OCI-LY7 (cell line): ENCODE measurements around the gene WDR74. TPM values are rescaled to one million over a fixed set of nuclear protein-coding genes. Genes with fewer than 3 reads are reported as not detected.

Source experiments
- BruUV-seq: library from RNA; stranded (reverse); fragments of 400-500 nt; replicated peaks from 2 replicates; lab custom pipeline; 2021; lab: Mats Ljungman, UMichigan
- CTCF ChIA-PET: fragments of 300-600 bp; sonication (Branson Sonifier 250); formaldehyde crosslinking; loops from one replicate; lab custom pipeline; 2022; ENCODE audit warnings: antibody characterized with exemption; ENCODE audit not compliant: unreplicated experiment; lab: Charles Lee
- POLR2A ChIA-PET: fragments of 300-600 bp; sonication (Branson Sonifier 250); formaldehyde crosslinking; loops from one replicate; lab custom pipeline; 2022; ENCODE audit warnings: antibody characterized with exemption; lab: Charles Lee
- DNase-seq: peaks from one replicate; pipeline ENCODE4 v3.0.0-alpha.2; 2015; ENCODE audit warnings: low spot score
- H2AFZ ChIP-seq: fragments of 200-600 bp; sonication (generic), shearing (Covaris generic); 2 replicates; pipeline ENCODE4 v1.6.1; 2014; ENCODE audit warnings: mild to moderate bottlenecking, antibody characterized with exemption, low read length, moderate library complexity
- H3K27ac ChIP-seq: fragments of 200-600 bp; sonication (generic); 2 replicates; pipeline ENCODE4 v1.5.1; 2014; ENCODE audit warnings: mixed run types, low read depth, mild to moderate bottlenecking, moderate library complexity, low read length, inconsistent platforms; ENCODE audit not compliant: poor library complexity, severe bottlenecking
- H3K36me3 ChIP-seq: fragments of 200-600 bp; sonication (generic); 2 replicates; pipeline ENCODE4 v1.6.1; 2014; ENCODE audit warnings: mild to moderate bottlenecking, antibody characterized with exemption, low read length, moderate library complexity, mixed read lengths; ENCODE audit not compliant: insufficient read depth
- H3K4me1 ChIP-seq: fragments of 200-600 bp; sonication (generic); 2 replicates; pipeline ENCODE4 v1.5.1; 2014; ENCODE audit warnings: mild to moderate bottlenecking, low read length; ENCODE audit not compliant: insufficient read depth, poor library complexity, severe bottlenecking
- H3K4me2 ChIP-seq: fragments of 200-600 bp; sonication (generic); 2 replicates; pipeline ENCODE4 v1.6.1; 2014; ENCODE audit warnings: mild to moderate bottlenecking, low read length
- H3K4me3 ChIP-seq: fragments of 200-600 bp; sonication (generic); 2 replicates; pipeline ENCODE4 v1.5.1; 2014; ENCODE audit warnings: mild to moderate bottlenecking, low read depth, low read length; ENCODE audit not compliant: poor library complexity, severe bottlenecking
- H3K79me2 ChIP-seq: fragments of 200-600 bp; sonication (generic); 2 replicates; pipeline ENCODE4 v1.6.1; 2016; ENCODE audit warnings: low read depth, mild to moderate bottlenecking, low read length, moderate library complexity, mixed read lengths; ENCODE audit not compliant: insufficient read depth
- H3K9me2 ChIP-seq: fragments of 200-600 bp; sonication (generic); 2 replicates; pipeline ENCODE4 v1.6.1; 2016; ENCODE audit warnings: mild to moderate bottlenecking, low read length, mixed read lengths; ENCODE audit not compliant: insufficient read depth
- H3K9me3 ChIP-seq: fragments of 200-600 bp; sonication (generic); 2 replicates; pipeline ENCODE4 v1.6.1; 2014; ENCODE audit warnings: mild to moderate bottlenecking, mixed run types, low read length, mixed read lengths
- H4K20me1 ChIP-seq: fragments of 200-600 bp; sonication (generic); 2 replicates; pipeline ENCODE4 v1.6.1; 2014; ENCODE audit warnings: mild to moderate bottlenecking, antibody characterized with exemption, low read length, moderate library complexity, mixed read lengths; ENCODE audit not compliant: insufficient read depth
- EZH2phosphoT487 ChIP-seq: fragments of 200-600 bp; sonication (generic); IDR thresholded peaks from 2 replicates; pipeline ENCODE4 v1.6.1; 2018; ENCODE audit warnings: low read depth, borderline replicate concordance, mild to moderate bottlenecking, mixed run types, antibody characterized with exemption, low read length, moderate library complexity, mixed read lengths
- intact Hi-C: fragments of 100-400 bp; cut with micrococcal nuclease; formaldehyde crosslinking; loops from one replicate; pipeline ENCODE4 v1.10.0; 2022; ENCODE audit not compliant: unreplicated experiment
- total RNA-seq, 2 experiments: library from RNA; depleted of rRNA in 1 of 2; stranded (reverse); fragments of >200 nt in 1 of 2; shearing (Covaris generic) in 1 of 2; gene quantifications; 2 replicates each; pipeline ENCODE4 v1.2.3, GENCODE V29; 2014 to 2022
- TF ChIP-seq, protein P1 (sequence below): fragments of 200-600 bp; sonication (generic); conservative IDR thresholded peaks from 2 replicates; pipeline ENCODE4 v1.5.1; 2014; ENCODE audit warnings: mild to moderate bottlenecking, antibody characterized with exemption, low read length, moderate library complexity, mixed read lengths

Gene WDR74
- total RNA-seq, 2 experiments from 2014 or later, result 98.4 to 139 TPM

DNA sequence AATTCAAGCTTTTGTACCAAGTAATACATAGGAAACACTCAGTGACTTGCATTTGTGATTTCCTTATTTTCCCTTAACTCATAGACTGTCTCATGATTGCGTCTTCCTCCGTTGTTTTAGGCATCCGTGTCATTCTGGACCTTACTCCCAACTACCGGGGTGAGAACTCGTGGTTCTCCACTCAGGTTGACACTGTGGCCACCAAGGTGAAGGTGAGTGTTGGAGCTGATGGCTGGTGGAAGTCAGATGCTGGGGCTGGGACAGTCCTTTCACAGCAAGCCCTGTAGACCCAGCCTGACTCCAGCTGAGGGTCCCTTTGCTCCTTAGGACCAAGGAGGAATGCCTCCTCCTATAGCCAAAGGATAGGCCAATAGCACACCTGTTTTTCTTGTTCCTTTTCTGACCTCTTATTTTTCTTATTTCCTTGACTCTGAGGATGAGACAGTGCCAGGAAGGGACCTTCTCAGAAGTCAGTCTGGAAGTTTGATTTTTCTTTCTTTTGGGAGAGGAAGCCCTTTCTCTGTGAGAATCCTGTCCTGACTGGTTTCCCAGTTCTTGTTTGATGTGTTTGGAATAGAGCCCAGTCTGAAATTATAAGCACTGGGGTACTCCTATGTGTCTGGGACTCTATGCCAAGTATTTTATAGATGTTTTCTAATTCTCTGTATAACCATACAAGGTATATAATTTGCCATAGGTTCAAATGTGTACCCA, 43.6 kb upstream of the WDR74 start:
- no peaks in the 10 kb centered on the region for H3K9me2 ChIP-seq
- H3K36me3 ChIP-seq, result peaks cover 94% of the 10 kb centered on the region
- BruUV-seq, result no TSS peak

DNA sequence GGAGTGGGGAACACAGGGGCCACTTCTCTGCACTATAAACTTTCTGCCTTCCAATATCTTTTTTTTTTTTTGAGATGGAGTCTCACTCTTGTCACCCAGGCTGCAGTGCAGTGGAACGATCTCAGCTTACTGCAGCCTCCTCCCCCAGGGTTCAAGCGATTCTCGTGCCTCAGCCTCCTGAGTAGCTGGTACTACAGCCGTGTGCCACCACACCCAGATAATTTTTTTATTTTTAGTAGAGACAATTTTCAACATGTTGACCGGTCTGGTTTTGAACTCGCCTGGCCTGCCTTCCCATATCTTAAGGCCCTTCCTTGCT, 43.0 kb upstream of the WDR74 start:
- peaks cover 53% of the 10 kb centered on the region for H3K79me2 ChIP-seq
- no TSS peak for BruUV-seq
- H3K27ac ChIP-seq, result peak overlapping the region; percentile 74
- no peaks in the 10 kb centered on the region for H3K9me3 ChIP-seq
- peak overlapping the region; percentile 73 for H3K4me3 ChIP-seq
- TF ChIP-seq EZH2phosphoT487, result no peak
- TF ChIP-seq, protein P1, sequence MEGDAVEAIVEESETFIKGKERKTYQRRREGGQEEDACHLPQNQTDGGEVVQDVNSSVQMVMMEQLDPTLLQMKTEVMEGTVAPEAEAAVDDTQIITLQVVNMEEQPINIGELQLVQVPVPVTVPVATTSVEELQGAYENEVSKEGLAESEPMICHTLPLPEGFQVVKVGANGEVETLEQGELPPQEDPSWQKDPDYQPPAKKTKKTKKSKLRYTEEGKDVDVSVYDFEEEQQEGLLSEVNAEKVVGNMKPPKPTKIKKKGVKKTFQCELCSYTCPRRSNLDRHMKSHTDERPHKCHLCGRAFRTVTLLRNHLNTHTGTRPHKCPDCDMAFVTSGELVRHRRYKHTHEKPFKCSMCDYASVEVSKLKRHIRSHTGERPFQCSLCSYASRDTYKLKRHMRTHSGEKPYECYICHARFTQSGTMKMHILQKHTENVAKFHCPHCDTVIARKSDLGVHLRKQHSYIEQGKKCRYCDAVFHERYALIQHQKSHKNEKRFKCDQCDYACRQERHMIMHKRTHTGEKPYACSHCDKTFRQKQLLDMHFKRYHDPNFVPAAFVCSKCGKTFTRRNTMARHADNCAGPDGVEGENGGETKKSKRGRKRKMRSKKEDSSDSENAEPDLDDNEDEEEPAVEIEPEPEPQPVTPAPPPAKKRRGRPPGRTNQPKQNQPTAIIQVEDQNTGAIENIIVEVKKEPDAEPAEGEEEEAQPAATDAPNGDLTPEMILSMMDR, result no peak
- intact Hi-C loops, result loop anchor here (5.0 kb wide), 1 partner anchor 310 kb away; the partner anchor contains the start of gene EEF1G
- no peak overlapping the region for H2AFZ ChIP-seq
- peak overlapping the region; percentile 95 for H3K4me2 ChIP-seq
- DNase-seq, result no peak
- CTCF ChIA-PET, result no interaction called here
- peaks cover 28% of the 10 kb centered on the region for H3K4me1 ChIP-seq
- H3K36me3 ChIP-seq, result peaks cover 94% of the 10 kb centered on the region
- peaks cover 11% of the 10 kb centered on the region; the same call in 1 of the 2 replicates for H4K20me1 ChIP-seq
- POLR2A ChIA-PET, result interaction anchor here (0.5 to 4.8 kb wide), 5 partner anchors 14 to 462 kb away, joined by 3 to 42 read pairs (median 9); partner anchors contain the start of gene ZBTB3
- no peaks in the 10 kb centered on the region for H3K9me2 ChIP-seq

More for the DNA sequence above, 43.6 kb upstream of the WDR74 start:
- Histone ChIP-seq H3K27ac (peak overlapping the region; percentile 74), H3K9me3 (no peaks in the 10 kb centered on the region), H3K79me2 (peaks cover 48% of the 10 kb centered on the region), H3K4me3 (peak overlapping the region; percentile 73), H3K4me1 (peaks cover 28% of the 10 kb centered on the region), H3K4me2 (peak overlapping the region; percentile 95), H2AFZ (no peak overlapping the region), H4K20me1 (peaks cover 11% of the 10 kb centered on the region; the same call in 1 of the 2 replicates)
- intact Hi-C loops, result loop anchor here (5.0 kb wide), 1 partner anchor 311 kb away; the partner anchor contains the start of gene EEF1G
- CTCF ChIA-PET, result no interaction called here
- POLR2A ChIA-PET, result interaction anchor here (0.5 to 4.8 kb wide), 5 partner anchors 15 to 463 kb away, joined by 3 to 42 read pairs (median 6); no protein-coding TSS in a partner anchor
- DNase-seq, result no peak
- no peak for TF ChIP-seq EZH2phosphoT487
- TF ChIP-seq, protein P1, result no peak
